GDM1 (cell line): ENCODE measurements around the gene TBC1D17.
"Not testable (repeated sequence)": the region's sequence is repeated elsewhere in the genome, so short reads cannot be mapped to it uniquely, and the experiment has no call there.

Experiments
- DNase-seq: peaks from one replicate; lab custom pipeline; 2025; lab: John Stamatoyannopoulos, UW

Gene TBC1D17

DNA sequence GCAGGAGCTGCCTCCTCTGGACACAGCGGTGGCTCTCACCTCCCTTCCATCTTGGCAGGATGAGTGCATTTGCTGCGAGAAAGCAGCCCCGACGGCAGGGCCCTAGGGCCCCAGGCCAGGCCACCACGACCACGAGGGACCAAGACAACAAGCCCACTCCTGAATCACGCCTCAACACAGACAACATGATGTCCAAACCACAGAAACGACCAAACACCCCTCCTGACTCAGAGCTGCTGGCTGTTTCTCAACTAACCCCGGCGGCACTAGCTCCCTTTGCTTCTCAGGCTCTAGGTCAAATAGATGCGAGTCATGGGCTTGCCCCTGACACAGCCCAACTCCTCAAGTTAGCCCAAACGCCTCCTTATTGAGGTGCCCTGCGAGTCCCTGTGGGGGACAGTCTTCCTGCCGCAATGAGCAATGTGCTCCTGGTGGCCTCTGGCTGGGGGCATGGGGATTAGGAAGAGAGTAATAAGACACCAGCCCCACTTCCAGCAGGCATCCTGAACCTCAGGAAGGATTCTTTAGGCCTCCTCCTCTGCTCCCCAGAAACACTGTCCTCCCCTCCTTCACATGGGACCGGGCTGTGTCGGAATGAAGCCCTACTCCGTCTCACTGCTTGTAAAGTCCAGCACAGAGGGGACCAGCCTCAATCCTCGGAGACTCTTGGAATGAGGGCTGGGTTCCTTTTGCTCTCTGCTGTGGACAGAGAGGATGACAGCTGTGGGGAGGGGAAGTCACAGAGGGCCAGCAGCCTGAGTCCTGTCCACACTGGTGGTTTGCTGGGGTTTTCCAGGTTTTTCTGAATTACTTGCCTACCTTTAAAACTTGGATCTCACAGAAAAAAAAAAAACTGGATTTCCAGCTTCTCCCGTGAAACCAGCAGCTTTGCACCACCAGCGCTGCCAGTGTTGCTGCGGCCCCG, 44.6 kb downstream of the TBC1D17 start:
- no peak for DNase-seq

- DNase-seq, result no peak
Measured at GRCh38 chr19:49923055-49924003, 45.8 kb downstream of the TBC1D17 start.

GRCh38 chr19:49924004-49924880, 46.7 kb downstream of the TBC1D17 start:
- no peak for DNase-seq

DNA sequence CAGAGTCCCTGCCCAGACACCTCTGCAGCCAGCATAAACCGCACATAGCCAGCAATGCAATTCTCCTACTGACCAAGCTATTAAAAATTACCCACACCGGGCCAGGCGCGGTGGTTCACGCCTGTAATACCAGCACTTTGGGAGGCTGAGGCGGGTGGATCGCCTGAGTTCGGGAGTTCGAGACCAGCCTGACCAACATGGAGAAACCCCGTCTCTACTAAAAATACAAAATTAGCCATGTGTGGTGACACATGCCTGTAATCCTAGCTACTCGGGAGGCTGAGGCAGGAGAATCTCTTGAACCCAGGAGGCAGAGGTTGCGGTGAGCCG, 47.3 kb downstream of the TBC1D17 start:
- DNase-seq, result not testable (repeated sequence)

- DNase-seq, result no peak
Measured at GRCh38 chr19:49925486-49925885, 48.0 kb downstream of the TBC1D17 start.

DNA sequence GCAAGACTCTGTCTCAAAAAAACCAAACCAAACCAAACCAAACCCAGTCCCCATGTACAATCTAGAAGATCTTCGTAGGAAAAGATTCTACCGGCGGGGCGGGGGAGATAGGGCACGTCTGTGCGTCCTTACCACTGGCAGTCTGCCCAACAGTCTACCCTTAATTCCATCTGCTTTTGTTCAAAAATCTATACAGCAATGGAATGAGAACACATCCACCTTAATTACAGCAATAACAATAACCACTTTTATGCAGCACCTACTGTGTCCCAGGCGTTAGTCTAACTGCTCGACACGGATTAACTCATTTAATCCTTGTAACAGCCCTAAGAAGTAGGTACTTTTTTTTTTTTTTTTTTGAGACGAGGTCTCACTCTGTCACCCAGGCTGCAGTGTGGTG, 49.0 kb downstream of the TBC1D17 start:
- no peak for DNase-seq

DNA sequence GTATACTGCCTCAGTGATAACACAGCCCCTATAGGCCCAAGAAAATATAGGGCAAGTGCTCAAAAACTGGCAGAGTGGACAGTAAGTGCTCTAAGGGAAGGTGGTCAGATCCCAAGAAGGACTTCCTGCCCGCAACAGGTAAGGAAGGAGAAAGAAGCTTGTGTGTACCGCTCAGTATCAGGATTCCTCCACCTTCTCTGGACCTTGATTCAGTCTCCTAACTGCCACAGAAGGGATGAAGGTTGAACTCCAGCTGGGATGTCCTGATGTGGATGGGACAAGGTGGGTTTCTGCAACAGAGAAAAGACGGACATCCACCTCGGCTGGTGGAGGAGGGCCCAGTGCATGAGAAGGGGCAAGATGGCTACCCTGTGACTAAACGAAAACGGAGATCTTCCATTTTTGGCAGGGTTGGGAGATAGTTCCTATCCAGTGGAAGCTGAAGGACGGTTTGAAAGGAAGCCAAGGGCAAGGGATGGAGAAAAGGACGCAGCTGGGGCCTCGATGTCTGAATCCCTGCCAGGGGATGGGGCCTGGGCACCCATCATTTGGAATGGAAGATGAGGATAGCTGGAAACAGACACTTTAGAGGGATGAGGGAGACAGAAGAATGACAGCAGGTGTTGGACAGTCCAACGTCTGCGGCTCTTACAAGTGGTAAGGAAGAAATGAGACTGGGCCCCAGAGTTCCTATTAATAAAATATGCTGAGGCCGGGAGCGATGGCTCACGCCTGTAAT, 50.2 kb downstream of the TBC1D17 start:
- no peak for DNase-seq

DNA sequence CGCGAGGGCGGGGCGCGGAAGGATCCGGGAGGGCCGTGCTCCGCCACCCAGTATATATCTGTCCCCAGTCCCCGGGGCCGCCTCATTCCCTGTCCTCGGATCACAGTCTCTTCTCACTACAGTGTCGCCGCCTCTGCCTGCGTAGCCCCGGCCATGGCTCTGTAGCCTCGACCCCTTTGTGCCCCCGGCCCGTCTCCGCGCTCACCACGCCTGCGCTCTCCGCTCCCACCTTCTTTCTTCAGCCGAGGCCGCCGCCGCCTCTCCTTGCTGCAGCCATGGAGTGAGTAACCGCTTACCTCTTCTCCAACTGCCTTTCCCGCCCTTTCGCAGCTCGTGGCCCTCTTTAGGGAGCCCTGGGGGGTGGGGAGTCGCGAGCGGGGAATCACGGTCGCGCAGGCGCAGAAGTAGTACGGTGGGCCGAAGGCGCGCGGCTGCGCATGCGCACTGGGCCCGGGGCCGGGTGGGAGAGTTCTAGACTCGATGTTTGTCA, 51.7 kb downstream of the TBC1D17 start, which contains the start of the genes ATF5 and NUP62:
Gene ATF5 (plus strand): TSS at position 85 of the 490 bp plus-strand sequence. CDS start 1,646 bp downstream, outside the sequence.
Gene NUP62 (minus strand): TSS at position 384 of the 490 bp plus-strand sequence. CDS start 19,697 bp downstream, outside the sequence.
- peak; percentile 82 for DNase-seq

DNA sequence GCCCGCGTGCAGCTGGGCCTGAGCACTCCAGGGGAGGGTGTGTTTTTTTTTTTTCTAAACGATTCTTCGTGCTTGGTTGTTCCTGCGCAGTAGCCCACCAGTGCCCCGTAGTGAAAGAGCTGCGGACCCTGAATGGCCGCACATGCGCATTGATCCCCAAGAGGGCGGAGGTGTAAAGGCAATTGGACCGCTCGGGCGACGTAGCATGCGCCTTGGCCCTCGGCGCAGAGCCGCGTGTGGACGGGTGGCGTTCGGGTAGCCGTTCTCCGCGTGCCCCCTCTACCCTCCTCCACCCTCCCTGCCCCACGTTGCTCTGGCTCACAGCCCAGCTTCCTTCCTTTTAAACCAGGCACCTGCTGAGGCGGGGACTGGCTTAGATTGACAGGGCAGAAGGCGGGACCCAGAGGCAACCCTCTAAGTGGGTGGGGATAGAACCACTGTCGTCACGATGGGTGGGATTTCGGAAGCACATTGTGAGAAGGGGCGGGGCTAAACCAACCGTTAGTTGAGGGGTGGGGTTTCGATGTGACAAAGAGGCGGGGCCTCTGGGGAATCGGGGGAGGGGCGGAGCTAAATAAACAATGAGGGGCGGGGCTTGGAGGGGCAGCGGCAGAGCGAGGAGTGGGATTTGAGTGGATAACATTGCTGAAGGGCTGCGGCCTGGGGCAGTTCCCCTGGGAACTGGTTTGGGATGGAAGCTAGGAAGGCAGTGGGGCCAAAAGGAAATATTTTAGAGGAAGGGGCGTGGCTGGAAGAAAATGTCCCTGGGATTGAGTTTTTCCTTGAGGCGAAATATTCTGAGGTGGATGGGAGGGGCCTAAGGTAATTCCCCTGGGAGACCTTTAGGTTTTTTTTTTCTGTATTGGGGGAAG, 52.3 kb downstream of the TBC1D17 start:
- DNase-seq, result peak; percentile 95

DNA sequence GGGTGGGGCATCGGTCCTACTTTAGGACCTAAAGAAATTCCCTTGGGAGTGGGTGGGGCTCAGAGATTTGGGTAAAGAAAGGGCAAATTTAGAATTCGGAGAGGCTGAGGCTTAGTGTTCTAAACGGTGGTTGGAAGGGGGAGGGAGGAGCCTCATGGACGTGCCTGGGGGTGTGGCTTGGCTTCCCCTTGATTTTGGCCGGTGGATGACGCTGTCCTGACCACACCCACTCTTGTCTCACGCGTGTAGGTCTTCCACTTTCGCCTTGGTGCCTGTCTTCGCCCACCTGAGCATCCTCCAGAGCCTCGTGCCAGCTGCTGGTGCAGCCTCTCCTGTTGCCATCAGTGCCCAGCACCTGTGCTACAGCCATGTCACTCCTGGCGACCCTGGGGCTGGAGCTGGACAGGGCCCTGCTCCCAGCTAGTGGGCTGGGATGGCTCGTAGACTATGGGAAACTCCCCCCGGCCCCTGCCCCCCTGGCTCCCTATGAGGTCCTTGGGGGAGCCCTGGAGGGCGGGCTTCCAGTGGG, 53.0 kb downstream of the TBC1D17 start:
- no peak for DNase-seq

DNA sequence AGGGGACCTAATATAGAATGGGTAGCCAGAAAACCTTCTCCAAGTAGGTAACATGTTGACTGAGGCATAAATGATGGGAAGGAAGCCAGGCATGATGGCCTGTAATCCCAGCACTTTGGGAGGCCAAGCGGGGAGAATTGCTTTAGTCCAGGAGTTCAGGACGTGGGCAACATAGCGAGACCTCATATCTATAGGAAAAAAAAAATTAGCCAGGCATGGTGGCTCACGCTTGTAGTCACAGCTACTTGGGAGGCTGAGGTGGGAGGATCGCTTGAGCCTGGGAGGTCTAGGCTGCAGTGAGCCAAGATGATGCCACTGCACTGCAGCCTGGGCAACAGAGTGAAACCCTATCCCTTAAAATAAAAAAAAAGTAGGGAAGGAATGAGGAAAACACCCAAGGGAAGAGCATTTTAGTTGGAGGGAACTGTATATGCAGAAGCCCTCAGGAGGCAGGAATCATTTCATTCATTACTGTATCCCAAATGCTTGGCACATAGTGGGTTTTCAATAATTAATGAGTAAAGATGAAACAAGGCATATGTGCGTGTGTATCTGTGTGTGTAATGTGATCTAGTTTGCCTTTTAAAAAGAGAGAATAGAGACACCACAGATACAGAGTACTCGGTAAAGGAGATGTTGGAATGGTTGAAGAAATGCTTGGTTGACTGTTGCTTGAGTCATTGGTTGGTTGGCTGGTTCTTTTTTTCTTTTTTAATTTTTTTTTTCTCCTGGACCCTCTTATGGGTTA, 54.0 kb downstream of the TBC1D17 start:
- no peak for DNase-seq

GRCh38 chr19:49932041-49932451, 54.5 kb downstream of the TBC1D17 start:
- no peak for DNase-seq

DNA sequence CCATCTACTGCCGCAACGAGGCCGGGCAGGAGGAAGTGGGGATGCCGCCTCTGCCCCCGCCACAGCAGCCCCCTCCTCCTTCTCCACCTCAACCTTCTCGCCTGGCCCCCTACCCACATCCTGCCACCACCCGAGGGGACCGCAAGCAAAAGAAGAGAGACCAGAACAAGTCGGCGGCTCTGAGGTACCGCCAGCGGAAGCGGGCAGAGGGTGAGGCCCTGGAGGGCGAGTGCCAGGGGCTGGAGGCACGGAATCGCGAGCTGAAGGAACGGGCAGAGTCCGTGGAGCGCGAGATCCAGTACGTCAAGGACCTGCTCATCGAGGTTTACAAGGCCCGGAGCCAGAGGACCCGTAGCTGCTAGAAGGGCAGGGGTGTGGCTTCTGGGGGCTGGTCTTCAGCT, 55.2 kb downstream of the TBC1D17 start:
- DNase-seq, result no peak

DNA sequence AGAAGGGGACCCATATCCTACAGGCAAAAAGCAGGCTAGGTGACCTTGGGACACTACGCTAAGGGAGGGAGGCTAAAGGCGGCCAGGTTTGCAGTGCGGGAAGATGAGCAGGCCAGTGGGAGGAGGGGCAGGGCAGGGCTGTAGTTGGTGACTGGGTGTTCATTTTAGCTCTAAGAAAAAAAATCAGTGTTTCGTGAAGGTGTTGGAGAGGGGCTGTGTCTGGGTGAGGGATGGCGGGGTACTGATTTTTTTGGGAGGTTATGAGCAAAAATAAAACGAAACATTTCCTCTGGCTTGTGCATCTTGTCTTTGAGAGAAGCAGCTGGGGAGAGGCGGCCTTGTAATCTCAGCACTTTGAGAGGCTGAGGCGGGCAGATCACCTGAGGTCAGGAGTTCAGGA, 56.1 kb downstream of the TBC1D17 start:
- DNase-seq, result no peak

DNA sequence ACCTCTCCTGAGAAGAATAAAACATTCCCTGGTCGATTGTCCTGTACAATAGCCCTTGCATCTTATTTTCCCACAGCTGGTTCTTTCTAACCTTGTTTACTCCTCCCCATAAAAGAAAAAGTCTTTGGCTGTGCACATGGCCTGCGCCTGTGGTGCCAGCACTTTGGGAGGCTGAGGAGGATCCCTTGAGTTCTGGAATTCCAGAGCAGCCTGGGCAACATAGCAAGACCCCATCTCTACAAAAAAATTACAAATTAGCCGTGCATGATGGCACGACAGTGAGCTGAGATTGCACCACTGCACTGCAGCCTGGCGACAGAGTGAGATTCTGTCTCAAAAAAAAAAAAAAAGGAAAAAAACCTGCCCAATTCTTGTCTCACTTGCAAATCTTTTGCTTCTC, 59.0 kb downstream of the TBC1D17 start:
- no peak for DNase-seq

GRCh38 chr19:49937750-49938381, 60.4 kb downstream of the TBC1D17 start:
- DNase-seq, result peak; percentile 28
